ENCODE results near the gene CHRNB4. TPM values are rescaled to one million over a fixed set of nuclear protein-coding genes. Genes with fewer than 3 reads are reported as not detected.
"Not testable (repeated sequence)": the region's sequence is repeated elsewhere in the genome, so short reads cannot be mapped to it uniquely, and the experiment has no call there.

The CHRNB4 gene
- under 1 TPM in 2 of 3 donors, not detected in 1; 0.03 TPM for polyA plus RNA-seq

DNA sequence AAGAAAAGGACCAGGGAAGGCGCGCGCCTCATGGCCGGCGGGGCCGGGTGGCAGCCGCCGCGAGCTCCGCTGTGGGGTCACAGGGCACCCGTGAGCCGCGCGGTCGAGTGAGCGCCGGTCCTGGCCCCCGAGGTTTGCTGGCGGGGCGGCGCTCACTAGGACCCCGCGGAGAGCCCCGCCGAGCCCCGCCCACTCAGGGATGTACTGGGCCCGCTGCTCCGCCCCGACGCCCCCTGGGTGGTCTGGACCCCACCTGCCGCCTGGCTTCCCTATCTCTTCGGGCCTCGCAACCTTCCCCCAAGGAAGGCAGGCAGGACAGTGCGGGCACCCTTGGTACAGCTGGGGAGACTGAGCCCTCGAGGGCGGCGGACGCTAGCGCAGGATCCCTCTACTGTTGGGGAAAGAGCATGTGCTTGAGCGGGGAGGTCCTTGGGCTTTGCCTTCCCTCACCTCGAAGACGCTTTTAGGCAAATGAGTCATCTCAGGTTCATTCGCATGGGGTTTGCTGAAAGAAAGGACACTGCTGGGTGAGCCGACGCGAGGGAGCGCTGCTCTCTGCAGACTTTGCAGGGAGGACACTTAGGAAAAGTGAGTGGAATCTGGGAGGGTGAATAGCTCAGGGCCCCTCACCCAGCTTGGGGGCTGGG is at the start of gene CHRNB4:
Gene CHRNB4 (minus strand): TSS at position 109 of the 647 bp plus-strand sequence. CDS start 77 bp downstream, at position 32.
- H3K27ac ChIP-seq (ENCODE audit: low read depth, low read length) = no peak within 1 kb of the TSS
- WGBS, 3 donors = 13 to 22% (median 17%) methylated on average over 37 to 47 of the region's 47 CpGs

GRCh38 chr15:78689626-78690025 is 48.6 kb upstream of the CHRNB4 start:
- no peak overlapping the region for H3K27ac ChIP-seq (ENCODE audit: low read depth, low read length)

DNA sequence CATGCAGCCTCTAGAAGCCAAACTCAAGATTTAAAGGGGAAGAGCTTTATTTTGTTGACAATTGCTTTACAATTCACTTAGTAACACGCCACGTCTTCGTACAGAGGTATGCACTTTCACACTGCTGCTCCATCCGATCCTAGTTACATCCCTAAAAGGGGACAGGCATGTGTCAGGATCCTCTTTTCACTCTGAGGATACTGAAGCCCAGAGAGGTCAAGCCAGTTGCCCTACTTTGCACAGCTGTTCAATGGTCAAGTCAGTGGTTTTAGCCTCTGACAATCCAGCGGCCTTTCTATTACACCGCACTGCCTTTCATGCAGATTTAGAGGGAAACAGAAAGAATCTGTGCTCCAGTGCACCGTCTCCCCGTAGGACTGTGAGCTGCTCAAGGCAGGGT is 44.9 kb upstream of the CHRNB4 start:
- WGBS, 3 donors = 80 to 88% (median 86%) methylated on average over 8 of the region's 8 CpGs
- no peak overlapping the region for H3K27ac ChIP-seq (ENCODE audit: low read depth, low read length)

DNA sequence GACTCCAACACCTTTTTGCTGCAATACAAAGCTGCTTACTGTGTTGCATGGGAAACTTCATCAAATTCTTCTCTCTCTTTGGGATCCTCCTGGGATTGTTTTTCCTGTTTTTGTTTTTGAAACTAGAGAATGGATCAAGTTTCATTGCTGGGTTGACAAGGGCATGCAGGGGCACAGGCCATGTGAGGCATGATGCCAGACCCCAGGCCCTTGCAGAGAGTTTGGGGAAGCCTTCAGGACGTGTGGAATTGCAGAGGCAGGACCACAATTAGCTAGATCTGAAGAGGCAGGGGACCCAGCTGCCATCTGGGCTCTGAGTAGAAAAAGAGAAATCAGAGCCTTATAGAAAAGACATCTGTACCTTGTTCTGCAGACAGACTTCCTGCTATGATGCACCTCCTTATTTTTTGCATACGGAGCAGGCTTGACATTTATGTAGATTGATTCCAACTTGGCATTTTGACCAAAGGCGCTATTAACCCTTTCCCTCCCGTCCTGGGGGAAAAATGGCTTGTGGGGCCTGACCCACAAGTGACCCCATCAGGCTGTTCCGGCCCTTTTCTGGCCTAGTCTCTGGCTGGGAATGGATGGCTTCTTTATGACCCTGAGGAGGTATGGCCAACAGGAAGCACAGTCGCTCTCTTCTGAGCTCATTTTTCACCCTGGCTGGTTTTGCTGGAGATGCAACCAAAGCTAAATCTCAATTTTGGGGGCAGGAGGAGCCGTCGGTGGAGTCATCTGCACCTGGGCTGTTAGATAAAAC is 44.3 kb upstream of the CHRNB4 start:
- 21 to 32% (median 23%) methylated on average over 8 of the region's 8 CpGs for WGBS, 3 donors
- no peak overlapping the region for H3K27ac ChIP-seq (ENCODE audit: low read depth, low read length)

- H3K27ac ChIP-seq (ENCODE audit: low read depth, low read length) = no peak overlapping the region
- 91 to 98% (median 92%) methylated on average over 2 of the region's 2 CpGs for WGBS, 3 donors
These were observed 43.6 kb upstream of the CHRNB4 start for GRCh38 chr15:78684657-78685056.

DNA sequence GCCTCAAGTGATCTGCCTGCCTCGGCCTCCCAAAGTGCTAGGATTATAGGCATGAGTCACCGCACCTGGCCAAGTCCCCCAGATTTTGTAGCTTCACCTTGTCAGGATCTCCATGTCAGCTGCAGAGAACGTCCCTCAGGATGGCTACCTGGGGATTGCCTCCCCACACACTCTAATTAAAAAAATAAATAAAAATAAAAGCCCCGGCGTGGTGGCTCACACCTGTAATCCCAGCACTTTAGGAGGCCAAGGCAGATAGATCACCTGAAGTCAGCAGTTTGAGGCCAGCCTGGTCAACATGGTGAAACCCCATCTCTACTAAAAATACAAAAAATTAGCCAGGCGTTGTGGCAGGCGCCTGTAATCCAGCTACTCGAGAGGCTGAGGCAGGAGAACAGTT is 42.6 kb upstream of the CHRNB4 start:
- 88 to 97% (median 94%) methylated on average over 8 of the region's 8 CpGs for WGBS, 3 donors
- H3K27ac ChIP-seq (ENCODE audit: low read depth, low read length) = not testable (repeated sequence)

- H3K27ac ChIP-seq (ENCODE audit: low read depth, low read length) = no peak overlapping the region
- 91 to 96% (median 95%) methylated on average over 12 of the region's 12 CpGs for WGBS, 3 donors
These were observed 41.8 kb upstream of the CHRNB4 start for GRCh38 chr15:78682693-78683410.

GRCh38 chr15:78682004-78682651 is 41.1 kb upstream of the CHRNB4 start:
- H3K27ac ChIP-seq (ENCODE audit: low read depth, low read length) = no peak overlapping the region
- 65 to 81% (median 70%) methylated on average over 5 of the region's 5 CpGs for WGBS, 3 donors

DNA sequence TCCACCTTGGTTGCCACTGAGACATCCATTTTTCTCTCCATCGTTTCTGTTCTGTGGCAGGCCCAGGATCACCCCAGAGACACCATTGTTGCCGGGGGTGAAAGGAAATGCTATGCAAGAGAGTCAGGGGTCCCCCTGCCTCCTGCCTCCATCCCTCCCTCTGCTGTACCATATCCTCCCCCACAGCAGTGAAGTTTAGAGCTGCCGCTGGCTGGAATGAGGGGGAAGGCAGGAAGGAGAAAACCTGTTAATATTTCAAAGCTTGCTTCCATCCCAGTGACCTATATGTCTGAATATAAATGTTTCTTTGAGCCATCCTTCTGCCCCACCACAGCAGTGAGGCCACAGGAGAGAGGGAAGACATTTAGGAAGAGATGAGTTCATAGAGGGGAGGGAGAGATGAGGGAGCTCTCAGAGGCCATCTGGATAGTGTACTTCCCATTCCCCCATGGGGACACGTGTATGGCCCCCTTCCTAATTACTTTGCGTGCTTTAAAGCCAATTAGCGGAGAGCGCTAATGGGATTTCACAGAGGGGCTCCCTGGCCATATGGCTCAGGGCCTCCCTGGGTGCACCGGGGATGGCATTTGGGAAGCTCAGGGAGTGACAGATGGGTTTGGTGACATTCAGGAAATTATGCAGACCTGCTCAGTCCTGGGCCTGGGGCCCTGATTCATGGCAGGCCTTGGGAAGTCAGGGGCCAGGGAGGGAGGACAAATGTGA is 40.4 kb upstream of the CHRNB4 start:
- WGBS, 3 donors = 66 to 70% (median 67%) methylated on average over 8 of the region's 8 CpGs
- H3K27ac ChIP-seq (ENCODE audit: low read depth, low read length) = no peak overlapping the region

- H3K27ac ChIP-seq (ENCODE audit: low read depth, low read length) = no peak overlapping the region
- WGBS, 3 donors = 74 to 82% (median 81%) methylated on average over 10 of the region's 10 CpGs
These were observed 39.5 kb upstream of the CHRNB4 start for GRCh38 chr15:78680431-78681075.

DNA sequence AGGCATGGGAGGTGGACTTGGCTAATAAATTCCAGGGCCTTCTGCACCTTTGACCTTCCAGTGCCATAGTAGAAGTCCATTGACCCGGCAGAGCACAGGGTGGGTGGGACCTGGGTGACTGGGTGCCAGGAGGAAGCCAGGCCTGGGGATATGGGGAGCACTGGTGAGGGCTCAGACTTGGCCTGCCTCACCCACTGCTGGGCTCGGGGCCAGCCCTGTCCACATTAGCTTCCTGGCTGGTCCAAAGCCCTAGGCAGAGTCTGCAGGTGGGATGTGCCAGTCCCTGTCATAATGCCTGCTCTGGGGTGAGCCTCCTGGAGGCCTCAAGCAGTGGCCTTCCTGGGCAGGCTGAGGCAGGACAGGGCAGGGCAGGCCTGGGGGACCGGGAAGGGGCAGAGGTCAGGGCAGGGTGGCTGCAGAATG is 38.1 kb upstream of the CHRNB4 start:
- WGBS, 3 donors = 72 to 81% (median 76%) methylated on average over 3 of the region's 3 CpGs
- H3K27ac ChIP-seq (ENCODE audit: low read depth, low read length) = no peak overlapping the region

DNA sequence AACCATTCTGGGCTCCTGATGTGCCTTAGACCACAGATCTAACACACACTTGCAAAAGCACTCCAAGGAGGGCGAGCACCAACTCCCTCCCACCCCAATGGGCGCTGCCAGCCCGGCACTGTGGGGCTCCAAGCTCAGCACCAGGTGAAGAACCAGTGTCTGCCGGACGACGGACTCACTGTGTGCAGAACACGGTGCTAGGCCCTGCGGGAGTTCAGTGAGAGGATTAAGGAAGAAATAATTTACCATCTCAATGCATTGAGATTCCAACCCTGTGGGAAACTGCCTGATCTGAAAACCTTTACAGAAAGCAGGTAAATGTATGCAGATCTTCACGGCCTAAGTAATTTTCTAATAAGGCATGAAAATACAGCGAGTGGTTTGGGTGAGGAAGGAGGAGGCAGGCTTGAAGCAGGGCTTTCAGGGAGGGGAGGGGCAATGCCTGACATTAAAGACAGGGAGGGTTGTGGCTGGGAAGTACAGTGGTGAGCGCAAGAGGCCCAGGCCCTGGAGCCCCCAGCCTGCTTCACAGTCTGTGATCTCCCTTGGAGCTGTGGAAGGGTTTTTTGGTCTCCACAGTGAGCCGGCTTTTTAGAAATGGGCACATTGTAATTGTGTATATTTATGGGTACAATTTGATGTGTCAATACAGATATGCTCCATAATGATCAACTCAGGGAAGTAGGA is 35.6 kb upstream of the CHRNB4 start:
- WGBS, 3 donors = 86 to 96% (median 96%) methylated on average over 12 of the region's 12 CpGs
- H3K27ac ChIP-seq (ENCODE audit: low read depth, low read length) = no peak overlapping the region

GRCh38 chr15:78675617-78676360 is 34.8 kb upstream of the CHRNB4 start:
- H3K27ac ChIP-seq (ENCODE audit: low read depth, low read length) = no peak overlapping the region
- 89 to 95% (median 94%) methylated on average over 11 of the region's 11 CpGs for WGBS, 3 donors

- no peak overlapping the region for H3K27ac ChIP-seq (ENCODE audit: low read depth, low read length)
- WGBS, 3 donors = 95 to 98% (median 96%) methylated on average over 4 of the region's 4 CpGs
These were observed 34.2 kb upstream of the CHRNB4 start for GRCh38 chr15:78675206-78675605.

DNA sequence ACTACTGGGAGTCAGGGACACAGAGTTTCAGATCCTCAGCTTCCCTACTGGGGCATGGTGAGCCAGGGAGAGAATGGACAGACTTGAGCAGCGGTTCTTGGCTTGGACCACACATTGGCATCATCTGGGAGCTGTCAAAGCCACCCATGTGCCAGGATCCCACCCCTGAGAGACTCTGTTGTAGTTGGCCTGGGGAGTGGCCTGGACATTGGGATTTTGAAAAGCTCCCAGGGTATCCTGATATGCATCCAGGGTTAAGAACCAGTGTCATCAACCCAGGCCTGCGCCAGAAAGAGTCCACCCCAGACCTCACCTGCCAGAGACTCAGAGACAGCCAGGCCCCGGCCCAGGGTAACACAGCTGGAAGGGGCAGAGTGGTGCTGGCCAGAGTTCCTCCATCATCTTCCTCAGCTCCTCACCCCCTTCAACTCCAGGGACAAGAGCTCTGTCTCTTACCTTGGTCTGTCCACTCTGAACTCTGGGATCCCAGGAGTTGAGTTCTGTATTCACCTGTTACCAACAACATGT is 33.0 kb upstream of the CHRNB4 start:
- WGBS, 3 donors = 91 to 100% (median 96%) methylated on average over 3 of the region's 3 CpGs
- H3K27ac ChIP-seq (ENCODE audit: low read depth, low read length) = no peak overlapping the region

GRCh38 chr15:78673476-78673875 is 32.5 kb upstream of the CHRNB4 start:
- H3K27ac ChIP-seq (ENCODE audit: low read depth, low read length) = no peak overlapping the region
- WGBS, 3 donors = 48 to 70% (median 62%) methylated on average over 4 of the region's 4 CpGs

All from adipose tissue (tissue), 3 donors.